HL-60 (cell line): ENCODE measurements around the gene MAD1L1.

ENCODE experiments used
- CTCF ChIP-seq: IDR thresholded peaks from one replicate; pipeline ENCODE4 v1.5.1; 2011; ENCODE audit warnings: low read length, control low read depth, inconsistent platforms; ENCODE audit not compliant: insufficient read depth
- POLR2AphosphoS5 ChIP-seq: IDR thresholded peaks from 2 replicates; pipeline ENCODE4 v1.6.1; 2012; ENCODE audit warnings: low read depth

DNA sequence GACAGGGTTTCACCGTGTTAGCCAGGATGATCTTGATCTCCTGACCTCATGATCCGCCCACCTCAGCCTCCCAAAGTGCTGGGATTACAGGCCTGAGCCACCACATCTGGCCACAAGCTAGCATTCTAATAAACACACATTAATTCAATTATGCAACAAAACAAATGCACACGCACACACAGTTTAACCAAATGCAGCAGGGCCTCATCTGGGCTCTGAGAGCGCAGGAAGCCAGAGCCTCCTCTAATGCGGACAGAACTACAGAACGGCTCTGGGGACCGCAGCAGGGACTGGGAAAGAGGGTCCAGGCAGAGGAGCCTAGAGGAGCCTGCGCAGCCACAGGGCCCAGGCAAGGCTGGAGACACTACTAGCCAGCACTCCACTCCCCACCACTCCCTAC is 3.8 kb downstream of the MAD1L1 start:
- TF ChIP-seq POLR2AphosphoS5 (no peak), CTCF (no peak)
